Liver (tissue), 9 donors: Measurements from ENCODE around the gene UCK2. TPM values are rescaled to one million over a fixed set of nuclear protein-coding genes. Genes with fewer than 3 reads are reported as not detected.

Experiments
- DNase-seq: peaks from one replicate; pipeline ENCODE4 v3.0.0-alpha.2; 2017; ENCODE audit warnings: low spot score
- H3K27ac ChIP-seq, 2 donors: one replicate each; pipeline ENCODE4 v1.7.0; 2013; ENCODE audit warnings: inconsistent platforms in 2 of 2, low read length in 2 of 2, control low read depth in 1 of 2, low read depth in 1 of 2, mild to moderate bottlenecking in 1 of 2
- H3K27me3 ChIP-seq, 4 donors: one replicate each; pipeline versions ENCODE4 v1.6.1 to v1.7.0; 2013; ENCODE audit warnings: low read length in 3 of 4, inconsistent platforms in 1 of 4, mild to moderate bottlenecking in 1 of 4, moderate library complexity in 1 of 4; ENCODE audit not compliant: control insufficient read depth in 4 of 4, insufficient read depth in 4 of 4
- H3K36me3 ChIP-seq, 4 donors: one replicate each; pipeline versions ENCODE4 v1.6.1 to v1.7.0; 2013; ENCODE audit warnings: low read length in 3 of 4, mild to moderate bottlenecking in 3 of 4, low read depth in 1 of 4, moderate library complexity in 1 of 4; ENCODE audit not compliant: control insufficient read depth in 4 of 4, insufficient read depth in 3 of 4
- H3K4me1 ChIP-seq, 4 donors: one replicate each; pipeline versions ENCODE4 v1.6.1 to v1.7.0; 2013; ENCODE audit warnings: low read length in 3 of 4, mild to moderate bottlenecking in 3 of 4, moderate library complexity in 1 of 4; ENCODE audit not compliant: control insufficient read depth in 4 of 4, insufficient read depth in 4 of 4
- H3K4me3 ChIP-seq, 3 donors: one replicate each; pipeline versions ENCODE4 v1.6.1 to v1.7.0; 2013; ENCODE audit warnings: low read length in 3 of 3, control low read depth in 1 of 3, low read depth in 1 of 3, mild to moderate bottlenecking in 1 of 3
- H3K9ac ChIP-seq, 2 donors: one replicate each; pipeline ENCODE4 v1.7.0; 2013; ENCODE audit warnings: low read length in 2 of 2, mild to moderate bottlenecking in 2 of 2, moderate library complexity in 2 of 2, control low read depth in 1 of 2, low read depth in 1 of 2
- H3K9me3 ChIP-seq, 4 donors: one replicate each; pipeline versions ENCODE4 v1.6.1 to v1.7.0; 2013; ENCODE audit warnings: low read length in 3 of 4; ENCODE audit not compliant: control insufficient read depth in 4 of 4
- CTCF ChIP-seq: fragments of 150-350 bp; IDR thresholded peaks from 2 replicates; pipeline ENCODE4 v1.5.1; 2017; ENCODE audit warnings: improper control_type of control experiment, low read depth, low read length; ENCODE audit not compliant: missing input control
- EGR1 ChIP-seq, 2 donors: IDR thresholded peaks; 2 replicates each; pipeline ENCODE4 v1.6.1; 2016 to 2018; ENCODE audit warnings: antibody characterized with exemption in 2 of 2, low read depth in 2 of 2
- FOXA2 ChIP-seq: IDR thresholded peaks from 2 replicates; pipeline ENCODE4 v1.6.1; 2016; ENCODE audit warnings: antibody characterized with exemption
- GABPA ChIP-seq, 2 donors: IDR thresholded peaks in 1 of 2; conservative IDR thresholded peaks in 1 of 2; 2 replicates each; pipeline ENCODE4 v1.6.1; 2016; ENCODE audit warnings: antibody characterized with exemption in 2 of 2, mild to moderate bottlenecking in 1 of 2, moderate library complexity in 1 of 2
- HNF4A ChIP-seq, 2 donors: conservative IDR thresholded peaks; 2 replicates each; pipeline ENCODE4 v1.6.1; 2016; ENCODE audit warnings: antibody characterized with exemption in 2 of 2, mild to moderate bottlenecking in 2 of 2
- JUND ChIP-seq, 2 donors: IDR thresholded peaks; 2 replicates each; pipeline ENCODE4 v1.6.1; 2016; ENCODE audit warnings: antibody characterized with exemption in 2 of 2
- MAX ChIP-seq: IDR thresholded peaks from 2 replicates; pipeline ENCODE4 v1.6.1; 2016; ENCODE audit warnings: antibody characterized with exemption
- NR2F2 ChIP-seq: IDR thresholded peaks from 2 replicates; pipeline ENCODE4 v1.6.1; 2016; ENCODE audit warnings: antibody characterized with exemption
- RAD21 ChIP-seq, 2 donors: IDR thresholded peaks; 2 replicates each; pipeline ENCODE4 v1.6.1; 2016; ENCODE audit warnings: antibody characterized with exemption in 2 of 2, mild to moderate bottlenecking in 2 of 2
- RXRA ChIP-seq, 2 donors: IDR thresholded peaks; 2 replicates each; pipeline ENCODE4 v1.6.1; 2017 to 2018; ENCODE audit warnings: antibody characterized with exemption in 2 of 2, mild to moderate bottlenecking in 1 of 2
- SP1 ChIP-seq: IDR thresholded peaks from 2 replicates; pipeline ENCODE4 v1.6.1; 2018; ENCODE audit warnings: antibody characterized with exemption, mild to moderate bottlenecking
- TAF1 ChIP-seq: conservative IDR thresholded peaks from 2 replicates; pipeline ENCODE4 v1.6.1; 2016; ENCODE audit warnings: antibody characterized with exemption, mild to moderate bottlenecking
- ZBTB33 ChIP-seq: IDR thresholded peaks from 2 replicates; pipeline ENCODE4 v1.6.1; 2016; ENCODE audit warnings: antibody characterized with exemption
- WGBS: extraction: QIAGEN DNeasy Blood & Tissue Kit; methylation state at CpG from one replicate; pipeline ENCODE4 v1.1.7; 2013; 5-methylcytosine and 5-hydroxymethylcytosine counted together
- polyA plus RNA-seq, 2 donors: library from polyadenylated mRNA; stranded (reverse) in 1 of 2; unstranded in 1 of 2; fragments of 200-250 nt in 1 of 2; fragments of >200 nt in 1 of 2; fragmentation: Nextera tagmentation in 1 of 2; extraction: Ambion mirVana in 1 of 2; gene quantifications; one replicate each; pipeline versions ENCODE4 v1.2.1 to v1.2.3, GENCODE V29; 2013 to 2015
- total RNA-seq, 2 donors: library from RNA; depleted of rRNA; stranded (reverse); fragments of >200 nt; gene quantifications; one replicate each; pipeline ENCODE4 v1.2.3, GENCODE V29; 2014
- donor health status: healthy.
- donor health status: healthy.
- donor health status: healthy.
- donor health status: healthy.
- donor health status: healthy.

Gene UCK2
- total and polyA plus RNA-seq, 4 donors: 8.9 to 25.5 (median 17.3) TPM

- no peak for DNase-seq
- WGBS: 57% methylated on average over 3 of the region's 3 CpGs
- Histone ChIP-seq H3K27me3 (no peaks in the 10 kb centered on the region), H3K9me3 (no peaks in the 10 kb centered on the region), H3K27ac (no peak overlapping the region), H3K4me1 (peaks cover 5 to 47% (median 30%) of the 10 kb centered on the region in 4 donors), H3K4me3 (no peak overlapping the region), H3K36me3 (no peaks in the 10 kb centered on the region), H3K9ac (no peak overlapping the region)
- TF ChIP-seq HNF4A (conservative IDR thresholded peaks at IDR 0.05): peak; percentile 56 to 63
- TF ChIP-seq TAF1: no peak
- peak; percentile 47 for TF ChIP-seq SP1
- peak in 1 of 2 donors; percentile 26 for TF ChIP-seq JUND (IDR thresholded peaks at IDR 0.05)
- no peak for TF ChIP-seq GABPA (IDR thresholded peaks at IDR 0.05 in 1 of 2, conservative IDR thresholded peaks at IDR 0.05 in 1 of 2)
- TF ChIP-seq RAD21 (IDR thresholded peaks at IDR 0.05): peak in 1 of 2 donors; percentile 7
- peak in 1 of 2 donors; percentile 32 for TF ChIP-seq RXRA (IDR thresholded peaks at IDR 0.05)
- TF ChIP-seq CTCF: no peak
- TF ChIP-seq MAX: no peak
Observed at GRCh38 chr1:165885305-165885694, 57.9 kb downstream of the UCK2 start.

GRCh38 chr1:165886193-165886592 lies 58.8 kb downstream of the UCK2 start:
- Histone ChIP-seq H3K9ac (no peak overlapping the region), H3K27me3 (no peaks in the 10 kb centered on the region), H3K4me1 (peaks cover 5 to 50% (median 31%) of the 10 kb centered on the region in 4 donors), H3K36me3 (peaks cover 0 to under 1% (median 0%) of the 10 kb centered on the region in 4 donors), H3K27ac (no peak overlapping the region), H3K9me3 (no peaks in the 10 kb centered on the region), H3K4me3 (no peak overlapping the region)
- WGBS: 93% methylated on average over 2 of the region's 2 CpGs
- TF ChIP-seq JUND (IDR thresholded peaks at IDR 0.05): no peak
- TF ChIP-seq CTCF: no peak
- TF ChIP-seq TAF1: no peak
- no peak for TF ChIP-seq NR2F2
- TF ChIP-seq FOXA2: no peak
- TF ChIP-seq SP1: no peak
- no peak for TF ChIP-seq RAD21 (IDR thresholded peaks at IDR 0.05)
- no peak for TF ChIP-seq EGR1 (IDR thresholded peaks at IDR 0.05; ENCODE audit: low read depth in 2 of 2)
- no peak for TF ChIP-seq HNF4A (conservative IDR thresholded peaks at IDR 0.05)
- no peak for TF ChIP-seq RXRA (IDR thresholded peaks at IDR 0.05)
- no peak for TF ChIP-seq ZBTB33
- TF ChIP-seq GABPA (IDR thresholded peaks at IDR 0.05 in 1 of 2, conservative IDR thresholded peaks at IDR 0.05 in 1 of 2): no peak
- DNase-seq: no peak
